Medulla oblongata (tissue), 1 donor: ENCODE results near the gene CDH18.
A peak's percentile ranks its signal among the peaks of the same experiment; 100 is the strongest.

ENCODE experiments used
- DNase-seq: peaks from one replicate; pipeline ENCODE4 v3.0.0-alpha.2; 2015; ENCODE audit errors: extremely low spot score

The CDH18 gene

DNA sequence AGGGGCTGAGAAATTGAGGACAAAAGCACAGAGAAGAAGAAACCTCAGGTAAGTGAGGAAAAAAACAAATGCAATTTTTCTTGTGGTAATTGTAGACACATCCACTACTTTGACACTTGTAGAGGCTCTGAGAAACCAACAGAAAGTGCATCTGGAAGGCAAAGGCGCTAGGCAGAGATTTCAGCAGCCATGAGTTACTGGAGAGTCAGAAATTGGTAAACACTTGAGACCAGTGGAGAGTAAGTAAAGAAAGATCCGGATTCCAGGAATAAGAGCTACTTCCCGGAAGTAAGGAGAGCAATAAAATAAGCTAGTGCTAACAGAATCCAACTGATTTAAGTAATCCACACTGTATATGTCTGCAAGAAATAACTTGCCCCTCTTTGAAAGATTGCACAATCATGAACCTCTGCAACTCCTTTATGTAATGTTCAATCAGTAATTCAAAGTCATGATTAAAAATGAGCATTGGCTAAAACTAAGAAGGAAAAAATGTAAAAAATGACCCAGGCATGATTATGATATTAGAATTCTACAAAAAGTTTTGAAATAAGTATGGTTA, 382.1 kb downstream of the CDH18 start:
- no peak for DNase-seq

DNA sequence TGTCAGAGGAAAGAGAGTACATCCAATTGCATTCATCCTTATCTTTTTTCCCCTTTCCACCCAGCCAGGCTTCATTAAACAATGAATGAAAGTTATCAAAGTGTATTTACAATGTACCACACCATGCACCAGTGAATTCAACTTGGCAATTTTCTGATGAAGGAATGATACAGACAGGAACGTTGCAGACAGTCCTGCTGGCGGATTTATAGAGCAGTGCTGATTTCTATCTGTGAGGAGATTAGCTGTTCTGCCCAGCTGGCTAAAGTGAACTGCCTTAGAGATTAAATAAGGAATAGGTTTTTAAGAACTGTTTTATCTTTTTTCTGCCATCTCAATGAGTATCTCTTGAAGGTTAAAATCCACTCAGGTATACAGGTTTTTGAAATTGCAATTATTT, 403.9 kb downstream of the CDH18 start:
- DNase-seq = no peak

DNA sequence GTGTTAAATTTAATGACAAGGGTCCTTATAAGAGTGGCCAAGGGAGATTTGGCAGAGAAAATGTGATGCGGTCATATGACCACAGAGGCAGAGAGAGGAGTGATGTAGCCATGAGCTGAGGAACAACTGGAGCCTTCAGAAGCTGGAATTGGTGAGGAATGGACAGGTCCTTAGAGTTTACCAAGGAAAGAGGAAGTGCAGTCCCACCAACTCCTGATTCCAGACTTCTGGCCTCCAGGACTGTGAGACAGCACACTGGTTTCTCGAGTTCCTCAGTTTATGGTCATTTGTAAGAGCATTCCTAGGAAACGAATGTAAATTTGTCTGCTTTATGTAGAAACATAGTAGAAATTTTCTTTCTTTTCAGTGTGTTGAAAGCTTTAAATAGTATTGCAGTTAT, 410.1 kb downstream of the CDH18 start:
- DNase-seq = no peak

DNA sequence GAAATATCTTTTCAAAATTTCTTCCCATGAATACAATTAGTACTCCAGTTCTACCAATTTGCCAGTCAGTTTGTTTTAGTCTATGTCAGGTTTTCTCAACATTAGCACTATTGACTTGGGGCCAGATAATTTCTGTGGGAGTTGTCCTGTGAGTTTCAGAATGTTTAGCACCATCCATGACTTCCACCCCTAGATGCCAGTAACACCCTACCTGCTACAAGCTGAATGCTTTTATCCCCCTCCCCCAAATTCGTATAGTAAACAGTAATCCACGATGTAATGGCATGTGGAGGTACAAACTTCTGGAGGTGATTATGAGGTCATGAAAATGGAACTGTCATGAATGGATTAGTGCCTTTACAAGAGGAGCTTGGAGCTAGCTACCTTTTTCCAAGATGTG, 420.0 kb downstream of the CDH18 start:
- DNase-seq = no peak

DNA sequence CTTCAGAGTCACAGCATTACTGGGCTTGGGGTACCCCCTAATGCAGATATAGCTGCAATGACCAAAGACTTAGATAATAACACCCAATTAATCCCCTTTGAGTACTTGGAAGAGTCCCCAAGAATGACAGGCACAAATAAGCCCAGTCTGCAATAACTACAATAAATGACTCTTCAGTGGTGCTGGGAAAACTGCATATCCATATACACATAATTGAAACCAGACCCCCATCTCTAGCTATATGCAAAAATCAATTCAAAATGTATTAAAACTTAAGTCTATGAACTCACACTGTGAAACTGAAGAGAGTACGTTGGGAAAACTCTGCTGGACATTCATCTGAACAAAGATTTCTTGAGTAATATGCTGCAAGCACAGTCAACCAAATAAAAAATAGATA, 422.5 kb downstream of the CDH18 start:
- DNase-seq = no peak

DNA sequence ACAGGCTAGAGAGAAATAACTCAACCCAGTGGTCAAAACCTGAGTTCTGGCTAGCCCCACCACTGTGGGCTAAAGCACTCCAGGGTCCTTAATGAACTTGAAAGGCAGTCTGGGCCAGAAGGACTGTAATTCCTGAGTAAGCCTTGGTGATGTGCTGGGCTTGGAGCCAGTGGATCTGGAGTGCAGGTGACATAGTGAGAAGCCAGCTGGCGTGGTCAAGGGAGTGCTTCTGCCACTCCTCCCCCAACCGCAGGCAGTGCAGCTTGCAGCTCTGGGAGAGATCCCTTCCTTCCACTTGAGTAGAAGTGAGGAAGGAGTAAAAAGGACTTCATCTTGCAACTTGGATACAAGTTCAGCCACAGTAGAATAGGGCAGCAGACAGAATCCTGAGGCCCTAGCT, 424.0 kb downstream of the CDH18 start:
- no peak for DNase-seq

DNA sequence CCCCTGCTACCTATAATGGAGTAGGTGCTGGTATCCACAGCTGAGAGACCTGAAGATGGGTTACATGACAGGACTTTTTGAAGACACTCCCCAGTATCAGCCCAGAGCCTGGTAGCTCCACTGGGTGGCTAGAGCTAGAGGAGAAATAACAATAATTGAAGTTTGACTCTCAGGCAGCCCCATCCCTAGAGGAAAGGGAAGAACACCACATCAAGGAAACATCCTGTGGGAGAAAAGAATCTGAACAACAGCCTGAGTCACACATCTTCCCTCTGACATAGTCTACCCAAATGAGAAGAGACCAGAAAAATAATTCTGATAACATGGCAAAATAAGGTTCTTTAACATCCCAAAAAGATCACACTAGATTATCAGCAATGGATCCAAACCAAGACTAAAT, 432.1 kb downstream of the CDH18 start:
- DNase-seq = no peak

DNA sequence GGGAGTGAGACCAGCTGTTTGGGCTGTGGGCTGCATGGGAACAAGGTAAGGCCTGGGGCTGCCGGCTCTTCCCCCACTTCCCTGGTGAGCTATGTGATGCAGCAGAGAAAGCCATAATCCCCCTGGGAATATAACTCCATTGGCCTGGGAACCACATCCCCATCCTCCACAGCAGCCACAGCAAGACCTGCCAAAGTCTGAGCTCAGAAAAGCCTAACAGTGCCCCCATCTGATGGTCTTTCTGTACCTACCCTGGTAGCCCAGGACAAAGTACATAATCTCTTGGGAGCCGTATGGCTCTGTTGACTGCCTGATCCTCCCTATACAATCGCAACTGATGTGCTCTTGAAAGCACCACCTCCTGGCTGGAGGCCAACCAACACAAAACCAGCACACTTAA, 432.6 kb downstream of the CDH18 start:
- no peak for DNase-seq

DNA sequence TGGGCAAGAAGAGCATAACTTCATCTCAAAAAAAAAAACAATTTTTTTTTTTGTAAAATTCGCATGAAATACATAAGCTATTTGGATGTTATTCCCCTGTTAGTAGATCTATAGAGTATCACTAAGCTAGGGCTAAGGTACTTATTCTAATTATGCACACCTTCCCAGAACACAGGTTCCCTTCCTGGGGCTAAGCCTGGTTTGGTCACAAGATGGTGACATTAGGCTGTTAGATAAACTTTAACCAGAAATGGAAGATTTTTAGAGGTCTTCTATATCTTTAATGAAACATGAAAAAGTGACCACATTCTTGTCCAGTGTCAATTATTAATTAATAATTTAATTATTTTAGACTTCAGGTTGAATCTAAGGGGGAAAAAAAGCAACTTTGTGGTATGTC, 433.5 kb downstream of the CDH18 start:
- no peak for DNase-seq

DNA sequence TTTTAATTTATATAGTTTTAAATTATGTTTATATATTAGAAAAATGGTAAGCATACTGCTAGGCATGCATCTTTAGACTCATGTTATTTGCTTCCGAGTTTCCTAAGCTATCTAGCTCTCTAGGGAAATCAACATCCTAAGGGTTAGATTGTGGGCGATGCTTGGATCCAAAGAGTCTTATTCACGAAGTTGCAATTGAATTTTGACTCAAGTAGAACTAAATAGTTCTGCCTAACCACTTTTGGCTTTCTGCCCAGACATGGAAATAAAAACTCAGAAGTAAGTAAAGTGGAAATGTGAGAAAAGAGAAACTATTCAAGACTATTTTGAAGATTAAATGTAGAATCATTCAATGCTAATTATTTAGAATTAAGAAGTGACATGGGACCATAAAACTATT, 440.4 kb downstream of the CDH18 start:
- DNase-seq = peak; percentile 11

DNA sequence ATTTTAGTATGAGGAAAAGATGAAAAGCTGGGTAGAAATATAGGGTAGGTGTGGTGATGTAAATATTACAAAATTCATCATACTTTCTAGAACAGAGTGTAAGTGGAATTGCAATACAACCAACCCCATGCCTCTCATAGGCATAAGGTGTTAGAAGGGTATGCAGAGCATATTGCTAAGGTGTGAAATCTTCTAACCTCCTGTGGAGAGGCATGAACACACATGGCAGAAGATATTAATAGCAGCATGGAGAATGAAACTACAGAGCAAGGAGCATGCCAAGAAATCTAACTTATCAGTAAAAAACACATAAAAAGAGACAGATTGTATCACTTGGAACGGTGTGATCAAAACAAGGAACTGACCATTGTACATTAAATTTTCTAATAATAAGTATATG, 441.5 kb downstream of the CDH18 start:
- no peak for DNase-seq

DNA sequence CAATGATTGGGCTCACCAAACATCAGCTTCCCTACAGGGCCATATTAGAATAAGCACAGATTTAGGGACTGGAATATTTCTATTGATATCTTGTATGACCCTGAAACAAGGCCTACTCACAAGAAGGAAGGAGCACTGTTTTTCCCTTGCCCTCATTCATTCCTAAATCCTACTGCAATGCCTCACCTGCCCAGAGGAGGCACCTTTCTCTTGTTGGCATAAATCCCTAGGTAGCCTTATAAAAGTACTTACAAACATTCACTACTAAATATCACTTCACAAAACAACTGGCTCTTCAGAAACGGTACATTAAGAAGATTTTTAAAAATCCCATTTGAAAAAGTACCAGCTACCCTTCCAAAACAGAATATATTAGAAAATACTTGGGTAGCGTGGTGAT, 449.4 kb downstream of the CDH18 start:
- DNase-seq = no peak

DNA sequence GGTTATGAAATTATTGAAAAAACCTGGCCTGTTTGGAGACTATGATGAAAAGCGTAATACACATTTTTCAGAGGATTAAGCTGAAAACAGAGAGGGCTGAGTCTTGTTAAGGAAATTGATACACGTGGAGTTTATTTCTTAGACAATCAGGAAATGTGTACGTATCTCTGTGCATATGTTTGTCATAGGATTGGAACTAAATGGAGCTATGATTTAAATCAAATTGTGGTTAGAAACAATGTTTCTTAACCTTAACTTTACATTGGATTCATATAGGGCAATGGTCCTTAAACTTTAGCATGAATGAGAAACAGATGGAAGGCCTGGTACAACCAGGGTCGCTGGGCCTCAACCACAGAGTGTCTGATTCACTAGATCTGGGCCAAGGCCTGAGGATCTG, 451.6 kb downstream of the CDH18 start:
- no peak for DNase-seq

DNA sequence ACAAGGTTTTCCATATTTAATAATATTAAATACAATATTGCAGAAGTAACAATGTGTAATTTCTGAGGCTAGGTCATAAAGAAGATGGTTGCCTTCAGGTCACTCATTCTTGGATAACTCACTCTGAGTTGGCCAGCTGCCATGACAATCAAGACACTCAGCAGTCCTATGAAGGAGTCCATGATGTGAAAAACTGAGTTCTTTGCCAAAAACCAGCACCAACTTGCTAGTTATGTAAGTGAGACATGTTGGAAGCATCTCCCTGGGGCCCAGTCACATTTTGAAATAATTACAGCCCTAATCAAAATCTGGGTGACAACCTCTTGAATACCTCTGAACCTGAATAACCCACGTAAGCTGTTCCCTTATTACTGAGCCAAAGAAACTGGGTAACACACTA, 453.2 kb downstream of the CDH18 start:
- DNase-seq = peak; percentile 4

DNA sequence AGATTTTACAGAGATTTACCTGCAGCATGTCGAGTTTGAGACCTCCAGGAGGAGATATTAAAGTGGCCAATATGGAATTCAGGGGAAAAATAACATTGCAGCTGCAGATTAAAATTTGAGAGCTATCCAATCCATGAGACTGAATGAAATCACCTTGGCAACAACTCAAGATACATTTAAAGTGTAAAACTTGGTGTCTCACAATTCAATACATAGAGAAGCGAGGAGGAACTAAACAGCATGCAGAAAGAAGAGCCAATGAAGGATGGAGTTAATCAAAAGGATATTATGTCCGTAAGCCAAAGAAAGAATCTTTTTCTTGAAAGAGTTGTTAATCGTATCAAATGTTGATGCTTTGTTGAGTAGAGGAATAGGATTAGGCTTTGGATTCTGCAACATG, 455.1 kb downstream of the CDH18 start:
- no peak for DNase-seq

DNA sequence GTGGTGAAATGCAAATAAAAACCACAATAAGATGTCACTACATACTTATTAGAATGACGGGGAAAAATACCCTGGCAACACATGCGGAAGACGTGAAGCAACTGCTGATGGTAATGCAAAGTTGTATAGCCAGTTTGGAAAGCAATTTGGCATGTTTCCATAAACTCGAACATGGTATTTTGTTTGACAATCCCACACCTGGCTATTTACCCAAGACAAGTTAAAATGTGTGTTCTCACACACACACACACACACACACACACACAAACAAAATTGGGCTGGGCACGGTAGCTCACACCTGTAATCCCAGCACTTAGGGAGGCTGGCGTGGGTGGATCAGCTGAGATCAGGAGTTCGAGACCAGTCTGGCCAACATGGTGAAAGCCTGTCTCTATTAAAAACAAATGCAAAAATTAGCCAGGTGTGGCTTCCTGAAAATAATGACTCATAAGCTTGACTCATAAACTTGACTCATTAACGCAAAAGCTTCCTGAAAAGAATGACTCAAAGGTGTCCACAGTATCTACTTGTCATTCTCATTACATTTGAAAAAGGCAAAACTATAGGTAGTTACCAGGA, 456.5 kb downstream of the CDH18 start:
- no peak for DNase-seq

DNA sequence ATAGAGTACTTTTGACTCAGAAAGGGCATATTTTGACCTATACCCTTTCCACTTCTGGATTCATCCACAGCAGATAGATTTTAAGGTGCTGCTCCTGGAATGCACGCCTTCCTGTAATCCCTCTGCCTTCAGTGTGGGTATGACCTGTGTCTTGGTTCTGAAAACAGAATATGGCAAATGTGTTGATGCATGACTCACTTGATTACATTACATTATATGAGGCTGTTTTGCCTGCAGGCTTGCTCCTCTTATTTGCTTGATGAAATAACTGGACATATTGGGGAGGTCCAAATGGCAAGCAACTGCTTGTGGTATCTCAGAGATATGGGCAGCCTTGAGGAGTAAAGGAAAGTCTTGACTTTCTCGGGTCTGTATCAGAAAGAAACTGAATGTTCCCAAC, 468.6 kb downstream of the CDH18 start:
- DNase-seq = no peak

DNA sequence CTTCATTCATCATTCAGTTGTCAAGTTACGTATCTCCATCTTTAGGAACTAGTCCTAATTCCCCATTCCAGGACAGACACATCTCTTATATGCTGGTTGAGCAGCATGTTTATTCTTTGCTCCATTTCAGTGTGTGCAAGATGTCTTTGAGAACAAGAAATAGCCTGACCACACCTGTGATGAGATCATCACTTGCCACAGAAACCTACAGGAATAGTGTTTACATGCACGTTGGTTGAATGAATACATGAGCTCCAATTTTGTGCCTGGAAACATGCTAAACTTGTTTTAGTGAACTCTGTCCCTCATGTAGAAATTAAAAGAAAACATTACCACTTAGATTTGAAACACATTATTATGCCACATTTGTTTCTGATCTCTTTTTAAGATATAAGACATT, 489.1 kb downstream of the CDH18 start:
- no peak for DNase-seq

DNA sequence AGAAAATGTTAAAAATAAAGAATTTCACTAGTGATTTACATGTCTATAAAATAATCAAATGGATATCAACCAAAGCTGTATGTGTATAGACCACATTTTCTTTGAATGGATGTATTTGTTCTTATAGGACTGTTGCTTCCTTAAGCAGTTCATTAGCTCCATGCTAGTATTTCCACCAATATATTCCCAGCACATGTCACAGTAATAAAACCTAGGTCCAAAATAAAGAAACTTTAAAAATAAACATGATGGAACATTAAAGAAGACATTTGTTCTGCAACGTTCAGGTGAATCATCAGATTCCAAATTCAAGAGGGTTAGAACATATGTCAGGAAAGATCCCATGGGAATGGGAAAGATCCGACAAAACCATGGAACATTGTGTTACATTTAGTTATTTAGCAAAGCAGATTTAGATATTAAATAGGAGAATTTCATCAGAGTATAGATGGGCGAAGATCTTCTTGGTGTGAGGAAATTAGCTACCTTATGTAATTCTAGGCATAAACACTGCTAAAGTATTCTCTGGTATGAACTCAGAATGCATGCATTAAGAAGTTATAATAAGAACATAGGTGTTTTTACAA, 490.7 kb downstream of the CDH18 start:
- DNase-seq = no peak

DNA sequence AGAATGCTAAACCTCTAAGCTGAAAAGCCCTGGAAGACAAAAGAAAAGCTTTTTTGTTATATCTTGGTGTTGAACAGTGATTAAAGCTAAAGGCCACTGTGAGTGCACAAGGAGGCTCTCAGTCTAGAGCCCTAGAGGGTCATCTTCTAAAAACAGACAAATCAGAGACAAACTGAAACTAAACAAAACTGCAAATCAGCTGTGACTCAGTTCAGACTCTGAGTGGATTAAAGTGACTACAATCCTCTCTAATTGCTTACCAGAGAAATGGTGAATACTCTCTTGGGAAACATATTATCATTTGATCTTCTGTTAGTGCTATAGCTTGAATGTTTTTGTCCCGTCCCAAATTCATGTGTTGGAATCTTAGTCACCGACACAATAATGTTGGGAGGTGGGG, 491.9 kb downstream of the CDH18 start:
- no peak for DNase-seq

DNA sequence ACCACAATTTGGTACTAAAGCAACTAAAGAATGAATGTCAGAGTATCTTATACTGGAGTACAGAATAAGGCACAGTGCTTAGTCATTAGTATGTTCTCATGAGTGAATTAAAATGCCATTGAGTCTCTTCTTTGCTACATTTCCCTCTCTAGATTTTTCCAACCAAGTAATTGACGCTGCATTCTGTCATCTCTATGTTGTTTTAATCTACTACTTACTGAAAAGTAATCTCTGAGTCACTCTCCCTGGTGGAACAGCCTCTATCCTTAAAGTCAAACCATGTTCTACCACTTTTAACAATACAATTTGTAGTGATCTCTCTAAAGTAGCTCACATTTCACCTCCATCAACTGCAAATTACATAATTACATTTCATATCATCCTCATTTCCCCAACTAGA, 495.1 kb downstream of the CDH18 start:
- no peak for DNase-seq

DNA sequence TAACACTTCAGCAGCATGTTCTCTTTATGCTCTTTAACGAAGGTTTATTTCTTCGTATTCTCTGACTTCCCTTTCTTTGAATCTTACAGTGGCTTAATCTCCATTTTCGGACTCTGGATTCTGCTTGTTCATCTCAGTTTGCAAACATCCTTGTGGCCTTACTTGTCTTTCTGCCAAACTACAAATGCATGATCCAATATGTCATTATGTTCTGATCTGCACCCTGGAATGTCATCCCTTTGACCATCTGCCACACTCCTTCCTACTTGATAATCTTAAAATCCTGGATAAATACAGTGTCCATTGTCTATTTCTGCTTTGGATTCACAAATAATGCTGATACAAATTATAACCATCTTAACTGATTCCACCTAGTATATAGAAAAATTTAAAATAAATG, 499.2 kb downstream of the CDH18 start:
- DNase-seq = no peak

DNA sequence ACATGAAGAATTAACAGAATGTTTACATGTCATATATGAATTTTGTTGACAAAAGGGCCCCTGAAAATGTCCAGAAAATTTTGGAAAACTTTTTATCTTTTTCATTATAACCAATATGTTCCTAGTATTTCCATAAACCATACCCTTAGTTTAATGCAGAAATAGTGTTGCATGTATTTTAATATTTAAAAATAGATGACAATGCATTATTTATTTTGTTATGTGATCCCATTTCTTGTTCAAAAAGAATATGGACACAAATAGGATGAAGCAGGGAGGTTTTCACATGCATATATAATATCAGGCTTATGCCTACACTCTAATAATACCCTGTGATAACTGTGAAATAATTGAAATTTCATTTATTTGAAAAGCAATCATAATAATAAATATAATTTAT, 500.5 kb downstream of the CDH18 start:
- no peak for DNase-seq

DNA sequence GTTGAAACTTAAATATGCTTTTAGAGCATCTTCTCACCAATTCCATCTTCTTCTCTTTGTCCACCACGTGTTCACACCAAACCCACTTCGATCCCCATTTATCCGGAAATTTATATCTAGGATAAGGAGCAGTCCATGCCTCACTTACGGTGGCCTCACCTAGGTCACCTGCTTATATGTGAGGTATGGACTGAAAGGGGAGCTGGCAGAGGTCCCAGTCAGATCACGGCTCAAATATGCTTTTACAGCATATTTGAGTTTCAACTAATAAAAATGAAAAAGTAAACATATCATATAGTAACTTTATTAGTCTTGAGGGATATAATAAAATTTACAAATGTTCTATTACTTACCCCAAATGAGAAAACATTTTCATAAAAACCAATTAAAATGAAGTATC, 508.4 kb downstream of the CDH18 start:
- DNase-seq = no peak
